ENCODE data around the gene CDH19. TPM values are rescaled to one million over a fixed set of nuclear protein-coding genes. Genes with fewer than 3 reads are reported as not detected.

Gene CDH19
- total RNA-seq, 1 experiment from 2014 or later, result not detected

DNA sequence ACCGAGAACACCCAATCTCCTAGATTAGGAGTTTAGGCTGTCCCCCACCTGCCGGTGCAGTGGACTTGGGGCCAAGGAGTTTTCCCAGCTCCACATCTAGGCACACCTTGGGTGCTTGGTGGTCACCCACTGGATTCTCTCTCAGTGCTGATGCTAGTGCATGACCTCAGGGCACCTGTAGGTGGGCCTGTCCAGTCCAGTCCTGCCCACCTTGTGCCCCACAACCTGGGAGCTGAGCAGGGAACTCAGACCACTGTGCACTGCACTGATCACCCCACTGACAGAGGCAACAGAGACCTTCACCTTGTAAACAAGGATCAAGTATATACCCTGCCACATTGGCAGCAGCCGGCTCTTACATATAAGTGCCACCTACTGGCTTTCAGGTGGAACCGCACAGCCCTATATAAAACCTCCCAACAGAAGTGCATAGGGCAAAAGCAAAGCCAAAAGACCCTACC, 12.7 kb upstream of the CDH19 start:
- Histone ChIP-seq H3K9me3 (ENCODE audit: low read depth, low read length, poor library complexity, severe bottlenecking) (no peaks in the 10 kb centered on the region), H3K4me3 (ENCODE audit: low read depth, low read length, poor library complexity, severe bottlenecking) (no peak overlapping the region), H3K27me3 (replicated peaks; ENCODE audit: insufficient read depth, low read depth, low read length, poor library complexity) (no peaks in the 10 kb centered on the region), H3K4me1 (ENCODE audit: insufficient read depth, low read length, poor library complexity, severe bottlenecking) (no peaks in the 10 kb centered on the region), H3K36me3 (ENCODE audit: insufficient read depth, low read length, poor library complexity, severe bottlenecking) (no peaks in the 10 kb centered on the region), H3K27ac (ENCODE audit: low read depth, low read length, poor library complexity, severe bottlenecking) (no peak overlapping the region)
- intact Hi-C loops (cut with micrococcal nuclease; ENCODE audit: unreplicated experiment), result loop anchor here (2.0 kb wide), 1 partner anchor 56 kb away; no protein-coding TSS in a partner anchor
- ChIA-PET CTCF (interaction anchor here (0.7 kb wide), 1 partner anchor 678 kb away, joined by 6 read pairs; no protein-coding TSS in a partner anchor), POLR2A (ENCODE audit: low non-redundant PET) (no interaction called here)
- peak; percentile 85 for TF ChIP-seq CTCF (conservative IDR thresholded peaks at IDR 0.05; ENCODE audit: low read depth, low read length)
- TF ChIP-seq EZH2 (IDR thresholded peaks at IDR 0.05; ENCODE audit: borderline replicate concordance, low read depth, low read length, poor library complexity, severe bottlenecking), result no peak
- no TSS peak for BruUV-seq (replicated peaks)
- DNase-seq (ENCODE audit: low spot score), result peak; percentile 59

DNA sequence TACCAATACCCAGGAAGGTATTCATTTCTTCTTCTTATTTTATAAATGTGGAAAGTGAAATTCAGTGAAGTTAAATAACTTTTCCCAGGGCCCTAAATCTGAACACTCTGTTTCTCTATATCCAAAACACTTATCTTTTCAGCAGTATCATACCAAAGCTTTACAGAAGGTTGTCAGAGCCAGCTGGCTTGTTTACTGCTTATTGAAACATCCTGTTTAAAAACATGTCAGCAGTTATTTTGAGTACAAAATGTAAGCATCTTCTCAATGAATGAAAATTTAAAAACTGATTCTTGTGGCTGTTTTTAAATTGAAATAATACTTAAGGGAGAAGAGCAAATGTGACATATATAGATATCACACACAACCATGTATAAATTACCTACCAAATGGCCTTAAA, 11.3 kb upstream of the CDH19 start:
- POLR2A ChIA-PET (ENCODE audit: low non-redundant PET), result no interaction called here
- Histone ChIP-seq H3K4me1 (ENCODE audit: insufficient read depth, low read length, poor library complexity, severe bottlenecking) (no peaks in the 10 kb centered on the region), H3K27ac (ENCODE audit: low read depth, low read length, poor library complexity, severe bottlenecking) (no peak overlapping the region), H3K27me3 (replicated peaks; ENCODE audit: insufficient read depth, low read depth, low read length, poor library complexity) (no peaks in the 10 kb centered on the region), H3K4me3 (ENCODE audit: low read depth, low read length, poor library complexity, severe bottlenecking) (no peak overlapping the region), H3K9me3 (ENCODE audit: low read depth, low read length, poor library complexity, severe bottlenecking) (no peaks in the 10 kb centered on the region), H3K36me3 (ENCODE audit: insufficient read depth, low read length, poor library complexity, severe bottlenecking) (no peaks in the 10 kb centered on the region)
- BruUV-seq (replicated peaks), result no TSS peak
- CTCF ChIA-PET, result interaction anchor here (0.6 kb wide), 1 partner anchor 642 kb away, joined by 6 read pairs; no protein-coding TSS in a partner anchor
- intact Hi-C loops (cut with micrococcal nuclease; ENCODE audit: unreplicated experiment), result no loop called here
- TF ChIP-seq CTCF (conservative IDR thresholded peaks at IDR 0.05; ENCODE audit: low read depth, low read length) (no peak), EZH2 (IDR thresholded peaks at IDR 0.05; ENCODE audit: borderline replicate concordance, low read depth, low read length, poor library complexity, severe bottlenecking) (no peak)
- no peak for DNase-seq (ENCODE audit: low spot score)

GRCh38 chr18:66607632-66608031, 3.7 kb upstream of the CDH19 start:
- no peak overlapping the region for H3K4me3 ChIP-seq (ENCODE audit: low read depth, low read length, poor library complexity, severe bottlenecking)
- no peak for TF ChIP-seq EZH2 (IDR thresholded peaks at IDR 0.05; ENCODE audit: borderline replicate concordance, low read depth, low read length, poor library complexity, severe bottlenecking)
- no peak for TF ChIP-seq CTCF (conservative IDR thresholded peaks at IDR 0.05; ENCODE audit: low read depth, low read length)

More at GRCh38 chr18:66607632-66608031, 3.7 kb upstream of the CDH19 start:
- no peaks in the 10 kb centered on the region for H3K27me3 ChIP-seq (replicated peaks; ENCODE audit: insufficient read depth, low read depth, low read length, poor library complexity)
- no peak overlapping the region for H3K27ac ChIP-seq (ENCODE audit: low read depth, low read length, poor library complexity, severe bottlenecking)
- no peaks in the 10 kb centered on the region for H3K4me1 ChIP-seq (ENCODE audit: insufficient read depth, low read length, poor library complexity, severe bottlenecking)
- intact Hi-C loops (cut with micrococcal nuclease; ENCODE audit: unreplicated experiment), result no loop called here
- H3K36me3 ChIP-seq (ENCODE audit: insufficient read depth, low read length, poor library complexity, severe bottlenecking), result no peaks in the 10 kb centered on the region
- ChIA-PET POLR2A (ENCODE audit: low non-redundant PET) (no interaction called here), CTCF (no interaction called here)
- DNase-seq (ENCODE audit: low spot score), result no peak
- no peaks in the 10 kb centered on the region for H3K9me3 ChIP-seq (ENCODE audit: low read depth, low read length, poor library complexity, severe bottlenecking)
- BruUV-seq (replicated peaks), result no TSS peak
